Measurements from ENCODE around the gene GLDN. TPM values are rescaled to one million over a fixed set of nuclear protein-coding genes. Genes with fewer than 3 reads are reported as not detected.

GLDN gene
- total and polyA plus RNA-seq, 2 of the 4 experiments (the other 2 are of a cell fraction), result under 0.01 TPM; not detected in 1

GRCh38 chr15:51401051-51401780 lies 59.8 kb downstream of the GLDN start:
- no peak overlapping the region for H4K8ac ChIP-seq (ENCODE audit: low read depth in 2 of 2, low read length in 2 of 2)
- dilution Hi-C loops (cut with HindIII; ENCODE audit: low sequenced_read_pairs, unreplicated experiment) (no loop called here), intact Hi-C loops (cut with micrococcal nuclease) (no loop called here), in situ Hi-C loops (cut with MboI; ENCODE audit: low sequenced_read_pairs) (no loop called here)
- H3K4me3 ChIP-seq (ENCODE audit: insufficient read depth, low read depth, low read length), result no peak overlapping the region
- H3K56ac ChIP-seq (ENCODE audit: extremely low read depth, insufficient read depth, low read length), result no peak overlapping the region
- BruUV-seq (replicated peaks), result no TSS peak
- no peak overlapping the region for H4K91ac ChIP-seq (ENCODE audit: insufficient read depth, low read depth, low read length)
- H2AFZ ChIP-seq (replicated peaks; ENCODE audit: low read length, poor library complexity), result no peak overlapping the region
- H2BK15ac ChIP-seq (ENCODE audit: low read depth, low read length), result no peak overlapping the region
- no peak overlapping the region for H3K23ac ChIP-seq (ENCODE audit: low read depth, low read length)
- H3K4me1 ChIP-seq (ENCODE audit: control insufficient read depth, insufficient read depth, low read length), result no peaks in the 10 kb centered on the region
- no peak overlapping the region for H3K18ac ChIP-seq (ENCODE audit: low read depth, low read length)
- no peak overlapping the region for H3K27ac ChIP-seq (ENCODE audit: insufficient read depth, low read length)
- no peak overlapping the region for H3K14ac ChIP-seq (replicated peaks; ENCODE audit: low read depth, low read length)
- no peaks in the 10 kb centered on the region for H4K20me1 ChIP-seq (ENCODE audit: insufficient read depth, low read length)
- no peaks in the 10 kb centered on the region; the same call in 1 of the 2 replicates for H3K9me1 ChIP-seq (ENCODE audit: insufficient read depth, low read length)
- no peak overlapping the region for H3K4ac ChIP-seq (ENCODE audit: low read depth, low read length)
- no peak overlapping the region for H2AK5ac ChIP-seq (ENCODE audit: low read depth, low read length)
- no peak overlapping the region for H2AK9ac ChIP-seq (replicated peaks; ENCODE audit: low read depth, low read length, poor library complexity)
- no peak overlapping the region for H3K9ac ChIP-seq (ENCODE audit: low read depth, low read length)
- H3K4me2 ChIP-seq (ENCODE audit: low read depth, low read length), result no peak overlapping the region
- no peak for ATAC-seq (ENCODE audit: low read depth)
- H4K5ac ChIP-seq (ENCODE audit: low read depth, low read length), result no peak overlapping the region
- H3K79me1 ChIP-seq (ENCODE audit: low read depth in 1 of 2, low read length in 2 of 2), result no peaks in the 10 kb centered on the region
- no peaks in the 10 kb centered on the region for H3K36me3 ChIP-seq (ENCODE audit: control insufficient read depth, insufficient read depth, low read length)
- no peak for DNase-seq
- H3K27me3 ChIP-seq (ENCODE audit: control insufficient read depth, insufficient read depth, low read length), result peaks cover 53% of the 10 kb centered on the region
- no peak overlapping the region for H2BK5ac ChIP-seq (ENCODE audit: low read depth, low read length, poor library complexity, severe bottlenecking)
- no peak overlapping the region for H2BK20ac ChIP-seq (ENCODE audit: low read depth, low read length)
- no CpG with 5 or more reads among the region's 7 CpGs for WGBS, 2 experiments (ENCODE audit: extremely low coverage in 2 of 2, insufficient read length in 1 of 2)
- POLR2A ChIA-PET (ENCODE audit: unreplicated experiment), result no interaction called here
- TF ChIP-seq RFX5 (IDR thresholded peaks at IDR 0.05; ENCODE audit: low read depth, low read length) (no peak), SMC3 (IDR thresholded peaks at IDR 0.05; ENCODE audit: low read depth, low read length) (no peak), BHLHE40 (IDR thresholded peaks at IDR 0.05; ENCODE audit: low read depth, low read length) (no peak), NFE2L2 (IDR thresholded peaks at IDR 0.05; ENCODE audit: low read depth, low read length) (no peak), MXI1 (IDR thresholded peaks at IDR 0.05; ENCODE audit: borderline replicate concordance, low read depth, low read length) (no peak), RCOR1 (IDR thresholded peaks at IDR 0.05; ENCODE audit: insufficient replicate concordance, low read length) (no peak), CHD1 (IDR thresholded peaks at IDR 0.05; ENCODE audit: low read depth, low read length) (no peak), CEBPB (IDR thresholded peaks at IDR 0.05; ENCODE audit: low read depth, low read length) (no peak), FOS (IDR thresholded peaks at IDR 0.05; ENCODE audit: low read depth, low read length) (no peak), RAD21 (IDR thresholded peaks at IDR 0.05; ENCODE audit: low read length) (no peak), POLR2A (IDR thresholded peaks at IDR 0.05; ENCODE audit: low read depth, low read length) (no peak), MAZ (IDR thresholded peaks at IDR 0.05; ENCODE audit: borderline replicate concordance, low read depth, low read length) (no peak), MAFK (IDR thresholded peaks at IDR 0.05; ENCODE audit: low read depth, low read length) (no peak)
- TF ChIP-seq, protein P1, sequence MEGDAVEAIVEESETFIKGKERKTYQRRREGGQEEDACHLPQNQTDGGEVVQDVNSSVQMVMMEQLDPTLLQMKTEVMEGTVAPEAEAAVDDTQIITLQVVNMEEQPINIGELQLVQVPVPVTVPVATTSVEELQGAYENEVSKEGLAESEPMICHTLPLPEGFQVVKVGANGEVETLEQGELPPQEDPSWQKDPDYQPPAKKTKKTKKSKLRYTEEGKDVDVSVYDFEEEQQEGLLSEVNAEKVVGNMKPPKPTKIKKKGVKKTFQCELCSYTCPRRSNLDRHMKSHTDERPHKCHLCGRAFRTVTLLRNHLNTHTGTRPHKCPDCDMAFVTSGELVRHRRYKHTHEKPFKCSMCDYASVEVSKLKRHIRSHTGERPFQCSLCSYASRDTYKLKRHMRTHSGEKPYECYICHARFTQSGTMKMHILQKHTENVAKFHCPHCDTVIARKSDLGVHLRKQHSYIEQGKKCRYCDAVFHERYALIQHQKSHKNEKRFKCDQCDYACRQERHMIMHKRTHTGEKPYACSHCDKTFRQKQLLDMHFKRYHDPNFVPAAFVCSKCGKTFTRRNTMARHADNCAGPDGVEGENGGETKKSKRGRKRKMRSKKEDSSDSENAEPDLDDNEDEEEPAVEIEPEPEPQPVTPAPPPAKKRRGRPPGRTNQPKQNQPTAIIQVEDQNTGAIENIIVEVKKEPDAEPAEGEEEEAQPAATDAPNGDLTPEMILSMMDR (conservative IDR thresholded peaks at IDR 0.05; ENCODE audit: low read depth, low read length), result no peak
- TF ChIP-seq, protein P2, sequence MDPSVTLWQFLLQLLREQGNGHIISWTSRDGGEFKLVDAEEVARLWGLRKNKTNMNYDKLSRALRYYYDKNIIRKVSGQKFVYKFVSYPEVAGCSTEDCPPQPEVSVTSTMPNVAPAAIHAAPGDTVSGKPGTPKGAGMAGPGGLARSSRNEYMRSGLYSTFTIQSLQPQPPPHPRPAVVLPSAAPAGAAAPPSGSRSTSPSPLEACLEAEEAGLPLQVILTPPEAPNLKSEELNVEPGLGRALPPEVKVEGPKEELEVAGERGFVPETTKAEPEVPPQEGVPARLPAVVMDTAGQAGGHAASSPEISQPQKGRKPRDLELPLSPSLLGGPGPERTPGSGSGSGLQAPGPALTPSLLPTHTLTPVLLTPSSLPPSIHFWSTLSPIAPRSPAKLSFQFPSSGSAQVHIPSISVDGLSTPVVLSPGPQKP (IDR thresholded peaks at IDR 0.05; ENCODE audit: borderline replicate concordance, low read depth, low read length), result no peak
- TF ChIP-seq, protein P3, sequence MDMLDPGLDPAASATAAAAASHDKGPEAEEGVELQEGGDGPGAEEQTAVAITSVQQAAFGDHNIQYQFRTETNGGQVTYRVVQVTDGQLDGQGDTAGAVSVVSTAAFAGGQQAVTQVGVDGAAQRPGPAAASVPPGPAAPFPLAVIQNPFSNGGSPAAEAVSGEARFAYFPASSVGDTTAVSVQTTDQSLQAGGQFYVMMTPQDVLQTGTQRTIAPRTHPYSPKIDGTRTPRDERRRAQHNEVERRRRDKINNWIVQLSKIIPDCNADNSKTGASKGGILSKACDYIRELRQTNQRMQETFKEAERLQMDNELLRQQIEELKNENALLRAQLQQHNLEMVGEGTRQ (IDR thresholded peaks at IDR 0.05; ENCODE audit: low read depth, low read length), result no peak
- H3K9me3 ChIP-seq (ENCODE audit: control insufficient read depth, insufficient read depth, low read length), result no peaks in the 10 kb centered on the region
- H2BK120ac ChIP-seq (ENCODE audit: low read depth, low read length), result no peak overlapping the region
- CTCF ChIA-PET, result interaction anchor here (1.0 to 3.1 kb wide), 6 partner anchors 10 to 268 kb away, joined by 3 to 12 read pairs (median 4); no protein-coding TSS in a partner anchor
